Cardiac fibroblast (primary cell): ENCODE data around the gene CTNNA1.
A peak's percentile ranks its signal among the peaks of the same experiment; 100 is the strongest.

Experiments used
- DNase-seq, 2 donors: peaks; one replicate each; pipeline versions ENCODE4 v3.0.0 to v3.0.0-alpha.2; 2010; ENCODE audit warnings: low read depth in 2 of 2
- H3K4me3 ChIP-seq, 2 donors: replicated peaks in 1 of 2; 1 replicate in 1 of 2; 2 replicates in 1 of 2; pipeline ENCODE4 v1.5.1; 2011; ENCODE audit warnings: low read depth in 2 of 2, low read length in 2 of 2, mild to moderate bottlenecking in 2 of 2, moderate library complexity in 1 of 2
- CTCF ChIP-seq: IDR thresholded peaks from one replicate; pipeline ENCODE4 v1.5.1; 2011; ENCODE audit warnings: low read depth, mild to moderate bottlenecking, low read length, inconsistent platforms

CTNNA1 gene

GRCh38 chr5:138817241-138817640, 64.0 kb downstream of the CTNNA1 start:
- no peak for TF ChIP-seq CTCF
- H3K4me3 ChIP-seq: no peak overlapping the region
- no peak for DNase-seq

- no peak for TF ChIP-seq CTCF
- no peak for DNase-seq
- H3K4me3 ChIP-seq: no peak overlapping the region
Measured at GRCh38 chr5:138819081-138819480, 65.9 kb downstream of the CTNNA1 start.

- H3K4me3 ChIP-seq: no peak overlapping the region
- no peak for DNase-seq
- no peak for TF ChIP-seq CTCF
Measured at GRCh38 chr5:138820695-138821094, 67.5 kb downstream of the CTNNA1 start.

GRCh38 chr5:138824516-138824915, 71.3 kb downstream of the CTNNA1 start:
- no peak for TF ChIP-seq CTCF
- H3K4me3 ChIP-seq: no peak overlapping the region
- peak; percentile 39 to 59 for DNase-seq

GRCh38 chr5:138824924-138825863, 72.0 kb downstream of the CTNNA1 start:
- peak; percentile 61 for TF ChIP-seq CTCF
- H3K4me3 ChIP-seq: no peak overlapping the region
- DNase-seq: peak; percentile 36 to 44

- TF ChIP-seq CTCF: no peak
- no peak overlapping the region for H3K4me3 ChIP-seq
- DNase-seq: no peak
Measured at GRCh38 chr5:138828556-138828955, 75.3 kb downstream of the CTNNA1 start.
